H1 (cell line): ENCODE measurements around the gene MEST. TPM values are rescaled to one million over a fixed set of nuclear protein-coding genes. Genes with fewer than 3 reads are reported as not detected.

ENCODE experiments used
- CTCF ChIA-PET: fragments of 300-600 bp; sonication (Branson Sonifier 250); formaldehyde crosslinking; loops from one replicate; lab custom pipeline; 2021; ENCODE audit not compliant: partially characterized antibody; lab: Charles Lee
- POLR2A ChIA-PET: fragments of 300-600 bp; sonication (Branson Sonifier 250); formaldehyde crosslinking; loops from one replicate; lab custom pipeline; 2021; ENCODE audit warnings: inconsistent platforms; ENCODE audit not compliant: partially characterized antibody; lab: Charles Lee
- DNase-seq, 2 experiments: peaks; one replicate each; pipeline versions ENCODE4 v3.0.0 to v3.0.0-alpha.2; 2010 to 2022; ENCODE audit warnings: low spot score in 2 of 2, low read depth in 1 of 2, mixed read lengths in 1 of 2
- FAIRE-seq: peaks from 2 replicates; lab custom pipeline; 2011; peaks lifted over from hg19 to GRCh38; lab: Jason Lieb, UNC
- H2AFZ ChIP-seq: 2 replicates; pipeline ENCODE4 v1.8.1; 2012; ENCODE audit warnings: low read length, inconsistent platforms
- H2AK5ac ChIP-seq: 2 replicates; pipeline ENCODE4 v1.6.1; 2013; ENCODE audit warnings: low read depth, low read length
- H2BK120ac ChIP-seq: replicated peaks from 2 replicates; pipeline ENCODE3; 2013; ENCODE audit warnings: low read depth, low read length, inconsistent platforms
- H2BK12ac ChIP-seq: 2 replicates; pipeline ENCODE4 v1.6.1; 2013; ENCODE audit warnings: low read depth, low read length
- H2BK15ac ChIP-seq: 2 replicates; pipeline ENCODE4 v1.6.1; 2013; ENCODE audit warnings: low read length
- H2BK20ac ChIP-seq: 2 replicates; pipeline ENCODE4 v1.6.1; 2013; ENCODE audit warnings: low read length
- H2BK5ac ChIP-seq: 2 replicates; pipeline ENCODE4 v1.6.1; 2013; ENCODE audit warnings: low read depth, low read length
- H3K14ac ChIP-seq: 2 replicates; pipeline ENCODE4 v1.6.1; 2013; ENCODE audit warnings: inconsistent platforms; ENCODE audit not compliant: insufficient read length
- H3K18ac ChIP-seq: 2 replicates; pipeline ENCODE4 v1.6.1; 2013; ENCODE audit warnings: low read length; ENCODE audit errors: extremely low read depth
- H3K23ac ChIP-seq: 2 replicates; pipeline ENCODE4 v1.6.1; 2013; ENCODE audit warnings: inconsistent platforms; ENCODE audit not compliant: insufficient read length
- H3K23me2 ChIP-seq: 2 replicates; pipeline ENCODE4 v1.6.1; 2013; ENCODE audit warnings: low read depth, low read length
- H3K27ac ChIP-seq: 2 replicates; pipeline ENCODE4 v1.6.1; 2011; ENCODE audit warnings: low read depth, low read length, inconsistent platforms
- H3K27me3 ChIP-seq, 4 experiments: replicated peaks in 1 of 4; 1 replicate in 1 of 4; 2 replicates in 3 of 4; pipeline versions ENCODE4 v1.6.1 to v1.8.1; 2011 to 2013; ENCODE audit warnings: low read length in 3 of 4, mild to moderate bottlenecking in 3 of 4, inconsistent platforms in 2 of 4, mixed read lengths in 2 of 4, moderate library complexity in 1 of 4; ENCODE audit not compliant: control insufficient read depth in 3 of 4, insufficient read depth in 3 of 4; ENCODE audit errors: extremely low read depth in 1 of 4
- H3K36me3 ChIP-seq, 4 experiments: 2 replicates each; pipeline versions ENCODE4 v1.6.1 to v1.8.1; 2011 to 2013; ENCODE audit warnings: mild to moderate bottlenecking in 4 of 4, low read length in 3 of 4, moderate library complexity in 2 of 4, control low read depth in 1 of 4, inconsistent platforms in 1 of 4; ENCODE audit not compliant: insufficient read depth in 4 of 4, control insufficient read depth in 2 of 4
- H3K4ac ChIP-seq: replicated peaks from 2 replicates; pipeline ENCODE3; 2013; ENCODE audit warnings: low read length, low read depth, mixed read lengths, inconsistent platforms; ENCODE audit not compliant: insufficient read length
- H3K4me1 ChIP-seq, 4 experiments: replicated peaks in 1 of 4; 1 replicate in 1 of 4; 2 replicates in 3 of 4; pipeline versions ENCODE4 v1.6.1 to v1.8.1; 2011 to 2013; ENCODE audit warnings: low read length in 3 of 4, inconsistent platforms in 2 of 4, mixed read lengths in 1 of 4; ENCODE audit not compliant: insufficient read depth in 4 of 4, control insufficient read depth in 3 of 4
- H3K4me2 ChIP-seq, 2 experiments: 2 replicates each; pipeline versions ENCODE4 v1.6.1 to v1.8.1; 2011 to 2013; ENCODE audit warnings: low read depth in 2 of 2, low read length in 2 of 2, control low read depth in 1 of 2, inconsistent platforms in 1 of 2, mild to moderate bottlenecking in 1 of 2; ENCODE audit not compliant: insufficient read depth in 1 of 2
- H3K4me3 ChIP-seq, 4 experiments: fragments of 200-600, 300-600 bp in 1 of 4; sonication (generic), shearing (Covaris generic), sonication (Bioruptor Twin) in 1 of 4; 2 replicates each; pipeline versions ENCODE4 v1.5.1 to v1.8.1; 2011 to 2016; ENCODE audit warnings: low read length in 4 of 4, low read depth in 3 of 4, control low read depth in 2 of 4, inconsistent platforms in 2 of 4, mild to moderate bottlenecking in 2 of 4, mixed read lengths in 1 of 4, moderate library complexity in 1 of 4; ENCODE audit not compliant: insufficient read depth in 2 of 4; ENCODE audit errors: extremely low read depth in 1 of 4
- H3K56ac ChIP-seq: replicated peaks from 2 replicates; pipeline ENCODE3; 2013; ENCODE audit warnings: low read depth, mild to moderate bottlenecking, mixed read lengths, low read length, inconsistent platforms; ENCODE audit not compliant: insufficient read length
- H3K79me1 ChIP-seq: 2 replicates; pipeline ENCODE4 v1.6.1; 2013; ENCODE audit warnings: low read depth, low read length, control low read depth
- H3K79me2 ChIP-seq, 2 experiments: 2 replicates each; pipeline versions ENCODE4 v1.6.1 to v1.8.1; 2012 to 2013; ENCODE audit warnings: low read length in 2 of 2, mild to moderate bottlenecking in 2 of 2, inconsistent platforms in 1 of 2; ENCODE audit not compliant: insufficient read depth in 2 of 2, control insufficient read depth in 1 of 2
- H3K9ac ChIP-seq, 4 experiments: replicated peaks in 1 of 4; 1 replicate in 1 of 4; 2 replicates in 3 of 4; pipeline versions ENCODE4 v1.6.1 to v1.8.1; 2011 to 2013; ENCODE audit warnings: low read depth in 3 of 4, low read length in 3 of 4, control low read depth in 2 of 4, mild to moderate bottlenecking in 2 of 4, moderate library complexity in 2 of 4, inconsistent platforms in 1 of 4; ENCODE audit errors: extremely low read depth in 1 of 4
- H3K9me3 ChIP-seq, 2 experiments: 2 replicates each; pipeline versions ENCODE4 v1.6.1 to v1.8.1; 2012 to 2013; ENCODE audit warnings: mild to moderate bottlenecking in 2 of 2, moderate library complexity in 2 of 2, control low read depth in 1 of 2, inconsistent platforms in 1 of 2, low read depth in 1 of 2, low read length in 1 of 2, mixed read lengths in 1 of 2; ENCODE audit not compliant: insufficient read depth in 2 of 2
- H4K20me1 ChIP-seq, 2 experiments: replicated peaks in 1 of 2; 2 replicates each; pipeline versions ENCODE3 to v1.8.1; 2011 to 2013; ENCODE audit warnings: inconsistent platforms in 2 of 2, low read length in 2 of 2, mild to moderate bottlenecking in 1 of 2; ENCODE audit not compliant: insufficient read depth in 2 of 2, control insufficient read depth in 1 of 2
- H4K5ac ChIP-seq: 2 replicates; pipeline ENCODE4 v1.6.1; 2013; ENCODE audit warnings: low read length, low read depth, mixed read lengths, inconsistent platforms; ENCODE audit not compliant: insufficient read length
- H4K8ac ChIP-seq: 2 replicates; pipeline ENCODE4 v1.8.0; 2013; ENCODE audit warnings: mild to moderate bottlenecking, moderate library complexity, low read length, inconsistent platforms; ENCODE audit not compliant: insufficient read depth; ENCODE audit errors: extremely low read depth
- H4K91ac ChIP-seq: replicated peaks from 2 replicates; pipeline ENCODE3; 2013; ENCODE audit warnings: low read length, mixed read lengths, inconsistent platforms; ENCODE audit not compliant: insufficient read length
- ASH2L ChIP-seq: fragments of 200-600, 300-600 bp; sonication (generic); IDR thresholded peaks from one replicate; pipeline ENCODE4 v1.7.1; 2017; ENCODE audit warnings: low read length
- HDAC6 ChIP-seq: IDR thresholded peaks from one replicate; pipeline ENCODE4 v1.7.1; 2012; ENCODE audit warnings: low read depth, mild to moderate bottlenecking, inconsistent platforms, low read length, moderate library complexity
- MAX ChIP-seq: IDR thresholded peaks from 2 replicates; pipeline ENCODE4 v1.6.1; 2012; ENCODE audit warnings: inconsistent platforms
- POLR2A ChIP-seq, 2 experiments: IDR thresholded peaks; 1 replicate in 1 of 2; 2 replicates in 1 of 2; pipeline ENCODE4 v1.6.1; 2011; ENCODE audit warnings: low read depth in 2 of 2, low read length in 2 of 2, mild to moderate bottlenecking in 2 of 2; ENCODE audit errors: control extremely low read depth in 1 of 2
- SIX5 ChIP-seq: IDR thresholded peaks from 2 replicates; pipeline ENCODE4 v1.6.1; 2011; ENCODE audit warnings: mild to moderate bottlenecking, low read depth, low read length
- TAF1 ChIP-seq: IDR thresholded peaks from 2 replicates; pipeline ENCODE4 v1.6.1; 2011; ENCODE audit warnings: mild to moderate bottlenecking, low read depth, low read length
- TEAD4 ChIP-seq: IDR thresholded peaks from 2 replicates; pipeline ENCODE4 v1.6.1; 2012; ENCODE audit warnings: low read depth, low read length, inconsistent platforms, mixed read lengths
- WGBS, 2 experiments: shearing (Covaris generic) in 1 of 2; methylation state at CpG; one replicate each; pipeline versions ENCODE4 v1.1.6 to v1.1.7; 2013 to 2015; ENCODE audit warnings: low lambda C conversion rate in 2 of 2, mixed read lengths in 2 of 2, inconsistent platforms in 1 of 2, low coverage in 1 of 2, missing lambda C conversion rate in 1 of 2; ENCODE audit not compliant: insufficient replicate concordance in 2 of 2, insufficient coverage in 1 of 2, insufficient read length in 1 of 2; ENCODE audit errors: extremely low coverage in 1 of 2, missing lambda C conversion rate in 1 of 2; 5-methylcytosine and 5-hydroxymethylcytosine counted together
- polyA plus RNA-seq, 7 experiments: library from polyadenylated mRNA; depleted of rRNA in 3 of 7; stranded (reverse) in 5 of 7; unstranded in 2 of 7; fragments of >200 nt in 5 of 7; fragments of 200-250 nt in 2 of 7; gene quantifications; 1 replicate in 5 of 7; 2 replicates in 1 of 7; 4 replicates in 1 of 7; pipeline versions ENCODE4 v1.2.1 to v1.2.3, GENCODE V29; 2011 to 2013; ENCODE audit warnings: missing spikeins in 2 of 7, mixed read lengths in 2 of 7
- total RNA-seq: library from RNA; stranded (reverse); fragmentation: NEBNext Ultra II Directional; extraction: Animal tissue kit (Norgen Biotek cat#: 25700); gene quantifications from 2 replicates; pipeline ENCODE4 v1.2.1, GENCODE V29; 2021

Gene MEST
- total and polyA plus RNA-seq, 2 of the 8 experiments (the other 6 are each of a cell fraction or from before 2014, with no cell fraction given), result 176 to 269 TPM

- H3K9ac ChIP-seq, result peak overlapping the region in 3 of 4 experiments; percentile 4 to 38 (median 9); a peak in 3 of 7 replicates
- peaks cover 0 to 77% of the 10 kb centered on the region in 2 experiments; a peak in 2 of 4 replicates for H3K79me2 ChIP-seq
- no peak for FAIRE-seq
These were observed 1.5 kb upstream of the MEST start for GRCh38 chr7:130490311-130490791.

More at GRCh38 chr7:130490311-130490791, 1.5 kb upstream of the MEST start:
- Histone ChIP-seq H4K20me1 (peaks cover 3 to 4% of the 10 kb centered on the region in 2 experiments), H3K23me2 (peaks cover 21% of the 10 kb centered on the region), H4K91ac (no peak overlapping the region), H3K4ac (no peak overlapping the region), H3K4me2 (peak overlapping the region; percentile 69 to 86), H3K56ac (no peak overlapping the region), H3K18ac (no peak overlapping the region; the same call in 1 of the 2 replicates), H2BK12ac (no peak overlapping the region), H4K5ac (no peak overlapping the region), H3K14ac (no peak overlapping the region), H3K79me1 (peaks cover 7% of the 10 kb centered on the region; the same call in 1 of the 2 replicates), H3K4me3 (peak overlapping the region; percentile 20 to 67 (median 46); a peak in 6 of 8 replicates), H2AFZ (no peak overlapping the region), H3K4me1 (peaks cover 3 to 15% (median 5%) of the 10 kb centered on the region in 4 experiments), H3K36me3 (peaks cover 0 to 13% (median 2%) of the 10 kb centered on the region in 4 experiments; a peak in 2 of 8 replicates), H2BK120ac (no peak overlapping the region), H2BK5ac (no peak overlapping the region), H3K27me3 (peaks cover 0 to 8% (median 0%) of the 10 kb centered on the region in 4 experiments; a peak in 4 of 7 replicates), H3K23ac (no peak overlapping the region), H2BK15ac (no peak overlapping the region), H4K8ac (0 out of 2 replicates have a peak overlapping the region, but pooled peaks have one; percentile 7), H3K9me3 (peaks cover 0 to 19% of the 10 kb centered on the region in 2 experiments; a peak in 2 of 4 replicates), H2AK5ac (no peak overlapping the region), H3K27ac (no peak overlapping the region), H2BK20ac (no peak overlapping the region)
- TF ChIP-seq POLR2A (IDR thresholded peaks at IDR 0.05; ENCODE audit: control extremely low read depth in 1 of 2, low read depth in 2 of 2, low read length in 2 of 2) (peak in 1 of 2 experiments; percentile 61; a peak in 1 of 3 replicates), SIX5 (no peak), ASH2L (no peak), HDAC6 (no peak), TAF1 (peak; percentile 44; the same call in 1 of the 2 replicates), TEAD4 (peak; percentile 66; the same call in 1 of the 2 replicates), MAX (peak; percentile 64)
- ChIA-PET CTCF (interaction anchor here (4.5 kb wide), 1 partner anchor 14 kb away, joined by 19 read pairs; no protein-coding TSS in a partner anchor), POLR2A (interaction anchor here (1.0 to 2.6 kb wide), 3 partner anchors 137 to 285 kb away, joined by 3 to 9 read pairs (median 3); partner anchors contain the start of gene TMEM209)
- 47% methylated on average over 21 of the region's 21 CpGs; no CpG with 5 or more reads in 1 of the 2 experiments for WGBS, 2 experiments
- peak in 1 of 2 experiments; percentile 54 for DNase-seq
